Upper lobe of left lung (tissue), 4 donors: ENCODE data around the gene BRD1.

Source experiments
- CTCF ChIP-seq, 6 experiments: fragments of 450-650 bp in 4 of 6; fragments of 200-600 bp in 2 of 6; sonication (generic) in 2 of 6; IDR thresholded peaks; one replicate each; pipeline ENCODE4 v1.5.1; 2016 to 2019; ENCODE audit warnings: antibody characterized with exemption in 6 of 6
- POLR2A ChIP-seq, 4 donors: fragments of 450-650 bp; IDR thresholded peaks; one replicate each; pipeline ENCODE4 v1.5.1; 2016 to 2017; ENCODE audit warnings: antibody characterized with exemption in 4 of 4, mild to moderate bottlenecking in 2 of 4

DNA sequence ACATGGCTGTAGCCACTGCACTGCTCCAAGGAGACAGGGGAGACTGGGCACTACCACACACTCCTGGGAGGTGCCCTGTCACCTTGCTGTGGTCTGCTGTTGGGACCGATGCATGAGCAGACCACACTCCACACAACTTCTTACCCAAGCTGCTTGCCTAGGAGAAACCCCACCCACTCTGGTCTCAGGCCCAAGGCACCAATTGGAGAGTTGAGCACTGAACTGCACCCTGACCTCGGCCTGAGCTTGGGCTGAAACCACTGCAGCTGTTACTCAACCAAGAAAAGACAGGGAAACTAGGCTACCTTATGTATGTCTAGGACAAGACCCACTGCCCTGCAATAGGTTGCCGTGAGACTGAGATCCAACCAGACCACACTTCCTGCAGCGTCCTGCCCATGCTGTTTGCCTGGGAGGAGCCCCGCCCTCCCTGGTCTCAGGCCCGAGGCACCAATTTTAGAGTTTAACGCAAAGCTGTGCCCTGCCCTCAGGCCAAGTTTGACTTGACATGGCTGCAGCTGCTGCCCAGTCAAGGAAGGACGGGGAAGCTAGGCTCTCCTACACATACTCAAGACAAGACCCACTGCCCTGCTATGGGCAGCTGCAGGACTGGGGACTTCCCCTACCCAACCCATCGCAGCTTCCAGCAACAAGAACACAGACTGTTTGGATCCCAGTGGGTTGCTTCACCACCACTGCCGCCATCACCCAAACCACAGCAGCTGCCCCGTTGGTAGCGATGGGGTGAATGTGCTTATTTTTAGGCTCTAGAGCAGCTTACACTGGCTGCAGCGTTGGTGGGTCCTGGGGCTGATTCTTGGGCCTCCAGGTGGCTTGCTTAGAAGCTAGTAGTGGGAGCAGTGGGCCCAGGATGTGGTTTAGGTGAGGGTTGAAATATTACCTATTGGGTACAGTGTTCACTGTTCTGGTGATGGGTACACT is 66.8 kb downstream of the BRD1 start:
- no peak for TF ChIP-seq CTCF (IDR thresholded peaks at IDR 0.05)
- no peak for TF ChIP-seq POLR2A (IDR thresholded peaks at IDR 0.05)
